HCT116 (cell line): ENCODE results near the gene SLC25A6. TPM values are rescaled to one million over a fixed set of nuclear protein-coding genes. Genes with fewer than 3 reads are reported as not detected.

Experiments
- ATAC-seq: fragments of 200-7000 bp; cut with Tn5 transposase; 2 replicates; pipeline ENCODE4 v1.9.1; 2020; ENCODE audit warnings: mild to moderate bottlenecking, moderate library complexity
- BruUV-seq: library from RNA; stranded (reverse); fragments of 400-500 nt; replicated peaks from 2 replicates; lab custom pipeline; 2021; lab: Mats Ljungman, UMichigan
- CTCF ChIA-PET: fragments of 300-600 bp; sonication (Branson Sonifier 250); formaldehyde crosslinking; loops from one replicate; lab custom pipeline; 2021; ENCODE audit warnings: antibody characterized with exemption; lab: Charles Lee
- POLR2A ChIA-PET: fragments of 300-600, 350-600 bp; sonication (Branson Sonifier 250); formaldehyde crosslinking; loops from one replicate; lab custom pipeline; 2021; ENCODE audit warnings: antibody characterized with exemption; lab: Charles Lee
- RAD21 ChIA-PET, 2 experiments: fragments of 300-600 bp; sonication (Branson Sonifier 250); formaldehyde crosslinking; loops; one replicate each; lab custom pipeline; 2023; ENCODE audit warnings: low total read pairs in 2 of 2; ENCODE audit not compliant: uncharacterized antibody in 2 of 2, unreplicated experiment in 2 of 2, low non-redundant PET in 1 of 2; lab: Charles Lee
- DNase-seq: peaks from one replicate; pipeline ENCODE4 v3.0.0-alpha.2; 2010; ENCODE audit warnings: low read depth, low spot score
- H2AFZ ChIP-seq: fragments of 200-600 bp; shearing (Covaris generic), sonication (generic); 2 replicates; pipeline ENCODE4 v1.6.1; 2017; ENCODE audit warnings: low read depth, mixed run types, mixed read lengths, antibody characterized with exemption, low read length; ENCODE audit not compliant: poor library complexity, severe bottlenecking
- H3K27ac ChIP-seq: 2 replicates; pipeline ENCODE4 v1.5.1; 2012; ENCODE audit warnings: low read depth, low read length
- H3K27me3 ChIP-seq: fragments of 200-600 bp; sonication (generic); 2 replicates; pipeline ENCODE4 v1.6.1; 2016; ENCODE audit warnings: mixed run types, low read length, mixed read lengths; ENCODE audit not compliant: insufficient read depth
- H3K36me3 ChIP-seq, 2 experiments: fragments of 200-500 bp in 1 of 2; fragments of 200-600 bp in 1 of 2; sonication (Bioruptor generic) in 1 of 2; sonication (generic) in 1 of 2; 2 replicates each; pipeline versions ENCODE4 v1.5.1 to v1.6.1; 2014 to 2016; ENCODE audit warnings: low read length in 2 of 2, inconsistent platforms in 1 of 2, mixed read lengths in 1 of 2, mixed run types in 1 of 2; ENCODE audit not compliant: insufficient read depth in 2 of 2, control insufficient read depth in 1 of 2
- H3K4me1 ChIP-seq, 2 experiments: fragments of 200-600 bp in 1 of 2; sonication (generic) in 1 of 2; 2 replicates each; pipeline versions ENCODE4 v1.5.1 to v1.6.1; 2012 to 2017; ENCODE audit warnings: low read length in 2 of 2, inconsistent platforms in 1 of 2, mild to moderate bottlenecking in 1 of 2, mixed read lengths in 1 of 2, mixed run types in 1 of 2, moderate library complexity in 1 of 2; ENCODE audit not compliant: insufficient read depth in 2 of 2, control insufficient read depth in 1 of 2
- H3K4me2 ChIP-seq: fragments of 200-600 bp; sonication (generic); 2 replicates; pipeline ENCODE4 v1.6.1; 2017; ENCODE audit warnings: mixed run types, low read length, mixed read lengths
- H3K4me3 ChIP-seq, 2 experiments: fragments of 200-600 bp in 1 of 2; sonication (generic) in 1 of 2; replicated peaks in 1 of 2; 2 replicates each; pipeline ENCODE4 v1.5.1; 2011 to 2016; ENCODE audit warnings: low read length in 2 of 2, control low read depth in 1 of 2, low read depth in 1 of 2, mild to moderate bottlenecking in 1 of 2, mixed read lengths in 1 of 2, mixed run types in 1 of 2
- H3K79me2 ChIP-seq: fragments of 200-600 bp; sonication (generic); 2 replicates; pipeline ENCODE4 v1.6.1; 2017; ENCODE audit warnings: mild to moderate bottlenecking, mixed run types, low read length, moderate library complexity, mixed read lengths; ENCODE audit not compliant: insufficient read depth
- H3K9ac ChIP-seq: fragments of 200-600 bp; sonication (generic); 2 replicates; pipeline ENCODE4 v1.6.1; 2016; ENCODE audit warnings: low read length, mixed read lengths
- H3K9me2 ChIP-seq: fragments of 200-600 bp; sonication (generic), shearing (Covaris generic); 2 replicates; pipeline ENCODE4 v1.6.1; 2017; ENCODE audit warnings: mixed run types, mild to moderate bottlenecking, moderate library complexity; ENCODE audit not compliant: insufficient read depth
- H3K9me3 ChIP-seq, 2 experiments: fragments of 200-500 bp in 1 of 2; fragments of 200-600 bp in 1 of 2; sonication (Bioruptor generic) in 1 of 2; sonication (generic) in 1 of 2; 2 replicates each; pipeline ENCODE4 v1.6.1; 2014 to 2017; ENCODE audit warnings: low read length in 2 of 2, mixed read lengths in 2 of 2, inconsistent platforms in 1 of 2, low read depth in 1 of 2, mild to moderate bottlenecking in 1 of 2, mixed run types in 1 of 2, moderate library complexity in 1 of 2; ENCODE audit not compliant: control insufficient read depth in 1 of 2, insufficient read depth in 1 of 2
- H4K20me1 ChIP-seq: fragments of 200-600 bp; sonication (generic), shearing (Covaris generic); 2 replicates; pipeline ENCODE4 v1.6.1; 2017; ENCODE audit warnings: mixed run types, mild to moderate bottlenecking, moderate library complexity; ENCODE audit not compliant: insufficient read depth
- ELF1 ChIP-seq: IDR thresholded peaks from 2 replicates; pipeline ENCODE4 v1.6.1; 2012; ENCODE audit warnings: low read depth, borderline replicate concordance
- POLR2A ChIP-seq: IDR thresholded peaks from 2 replicates; pipeline ENCODE4 v1.7.0; 2011; ENCODE audit warnings: borderline replicate concordance; ENCODE audit not compliant: insufficient read depth, insufficient read length; ENCODE audit errors: extremely low read depth
- SRF ChIP-seq: IDR thresholded peaks from 2 replicates; pipeline ENCODE4 v1.6.1; 2012; ENCODE audit warnings: low read depth
- TCF7L2 ChIP-seq: IDR thresholded peaks from 2 replicates; pipeline ENCODE4 v1.7.0; 2011; ENCODE audit warnings: borderline replicate concordance, inconsistent platforms; ENCODE audit not compliant: insufficient read depth, insufficient read length; ENCODE audit errors: extremely low read depth
- intact Hi-C: fragments of 100-400 bp; cut with micrococcal nuclease; formaldehyde crosslinking; loops from 2 replicates; pipeline ENCODE4 v1.10.0; 2022
- total RNA-seq: library from RNA; stranded (reverse); gene quantifications from one replicate; pipeline ENCODE4 v1.2.1, GENCODE V29; 2021; ENCODE audit not compliant: unreplicated experiment
- TF ChIP-seq, protein P1 (sequence below): IDR thresholded peaks from 2 replicates; pipeline ENCODE4 v1.6.1; 2012

The SLC25A6 gene
- total RNA-seq, 1 experiment from 2014 or later: 398 TPM

DNA sequence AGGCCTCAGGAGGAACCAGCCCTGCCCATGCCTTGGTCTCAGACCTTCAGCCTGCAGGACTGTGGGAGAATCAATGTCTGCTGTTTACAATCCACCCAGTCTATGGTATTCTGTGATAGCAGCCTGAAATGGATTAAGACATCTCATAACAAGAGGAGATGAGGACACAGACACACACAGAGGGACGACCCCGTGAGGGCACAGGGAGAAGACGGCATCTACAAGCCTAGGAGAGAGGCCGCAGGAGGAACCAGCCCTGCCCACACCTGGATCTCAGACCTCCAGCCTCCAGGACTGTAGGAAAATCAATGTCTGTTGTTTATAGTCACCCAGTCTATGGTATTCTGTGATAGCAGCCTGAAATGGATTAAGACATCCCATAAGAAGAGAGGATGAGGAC, 3.3 kb downstream of the SLC25A6 start:
- no TSS peak for BruUV-seq
- intact Hi-C loops: no loop called here

DNA sequence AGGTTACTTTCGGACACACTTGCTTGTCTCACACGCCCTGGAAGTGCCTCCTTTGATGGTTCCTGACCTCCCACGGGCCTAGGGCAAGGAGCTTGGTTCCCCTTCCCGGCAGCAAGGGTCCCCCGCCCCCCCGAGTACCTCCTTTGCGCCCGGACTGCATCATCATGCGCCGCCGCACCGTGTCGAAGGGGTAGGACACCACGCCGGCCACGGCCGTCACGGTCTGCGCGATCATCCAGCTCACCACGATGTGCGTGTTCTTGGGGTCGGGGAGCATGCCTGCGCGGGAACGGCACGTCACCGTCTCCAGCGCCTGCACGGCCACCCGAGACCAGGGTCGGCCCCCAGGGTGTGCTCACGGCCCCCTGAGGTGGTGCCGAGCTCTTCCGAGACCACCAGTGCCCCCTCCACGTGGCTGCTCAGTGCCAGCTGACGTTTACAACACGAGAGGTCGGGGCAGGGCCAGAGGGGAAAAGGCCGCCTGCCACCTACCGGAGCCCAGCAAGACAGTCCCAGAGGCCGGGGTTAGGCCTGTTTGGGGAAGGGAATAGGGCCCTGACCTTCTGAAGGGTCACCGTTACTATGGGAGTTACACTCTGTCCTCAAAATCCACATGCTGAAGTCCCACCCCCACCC, 4.7 kb downstream of the SLC25A6 start:
- Histone ChIP-seq H4K20me1 (peaks cover 4% of the 10 kb centered on the region; the same call in 1 of the 2 replicates), H2AFZ (no peak overlapping the region)
- no TSS peak for BruUV-seq
- POLR2A ChIA-PET: no interaction called here
- CTCF ChIA-PET: no interaction called here
- TF ChIP-seq SRF (no peak), POLR2A (no peak), TCF7L2 (no peak), ELF1 (no peak)
- TF ChIP-seq, all 23 proteins: peak for 0
- Histone ChIP-seq H3K9me3 (no peaks in the 10 kb centered on the region), H3K36me3 (peaks cover 8 to 53% of the 10 kb centered on the region in 2 experiments), H3K4me3 (no peak overlapping the region), H3K4me1 (peaks cover 5 to 42% of the 10 kb centered on the region in 2 experiments; a peak in 3 of 4 replicates), H3K27ac (no peak overlapping the region), H3K9ac (no peak overlapping the region), H3K4me2 (no peak overlapping the region), H3K9me2 (no peaks in the 10 kb centered on the region), H3K79me2 (peaks cover 50% of the 10 kb centered on the region), H3K27me3 (no peaks in the 10 kb centered on the region)
- RAD21 ChIA-PET: no interaction called here
- no peak for DNase-seq
- intact Hi-C loops: no loop called here
- no peak for ATAC-seq

More for the DNA sequence above, 3.3 kb downstream of the SLC25A6 start:
- Histone ChIP-seq H3K27ac (no peak overlapping the region), H3K4me3 (no peak overlapping the region), H3K27me3 (no peaks in the 10 kb centered on the region), H3K36me3 (peaks cover 8 to 53% of the 10 kb centered on the region in 2 experiments), H3K4me1 (peaks cover 3 to 33% of the 10 kb centered on the region in 2 experiments; a peak in 3 of 4 replicates), H3K9me3 (no peaks in the 10 kb centered on the region), H2AFZ (no peak overlapping the region), H4K20me1 (peaks cover 4% of the 10 kb centered on the region; the same call in 1 of the 2 replicates), H3K79me2 (peaks cover 52% of the 10 kb centered on the region), H3K9ac (no peak overlapping the region), H3K4me2 (no peak overlapping the region), H3K9me2 (no peaks in the 10 kb centered on the region)
- ChIA-PET CTCF (no interaction called here), RAD21 (no interaction called here), POLR2A (no interaction called here)
- DNase-seq (no peak), ATAC-seq (no peak)
- TF ChIP-seq TCF7L2: no peak
- TF ChIP-seq, protein P1, sequence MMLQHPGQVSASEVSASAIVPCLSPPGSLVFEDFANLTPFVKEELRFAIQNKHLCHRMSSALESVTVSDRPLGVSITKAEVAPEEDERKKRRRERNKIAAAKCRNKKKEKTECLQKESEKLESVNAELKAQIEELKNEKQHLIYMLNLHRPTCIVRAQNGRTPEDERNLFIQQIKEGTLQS: no peak
